ENCODE data around the gene CACNA1I.

CACNA1I gene

DNA sequence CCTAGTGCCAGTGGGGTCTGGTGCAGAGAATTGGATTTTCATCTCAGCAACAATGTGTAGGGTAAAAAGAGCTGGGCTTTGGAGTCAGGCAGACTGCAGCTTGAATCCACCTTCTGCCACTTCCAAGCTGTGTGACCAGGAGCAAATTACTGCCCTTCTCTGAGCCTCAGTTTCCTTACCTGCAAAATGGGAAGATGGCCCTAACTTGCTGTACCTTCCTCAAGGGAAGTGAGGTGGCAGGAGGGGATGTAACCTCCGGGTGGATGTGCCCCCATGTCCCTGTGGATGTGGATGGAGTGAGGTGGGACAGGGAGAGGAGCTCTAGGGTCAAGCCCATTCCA is 90.9 kb downstream of the CACNA1I start:
- Histone ChIP-seq H3K4me3 (ENCODE audit: control insufficient read depth in 1 of 7, extremely low read depth in 1 of 7, insufficient read depth in 4 of 7, low read depth in 2 of 7, low read length in 6 of 7) (peak overlapping the region in 1 of 7 experiments; percentile 32), H3K36me3 (ENCODE audit: control insufficient read depth in 4 of 4, insufficient read depth in 4 of 4, low read length in 3 of 4) (no peaks in the 10 kb centered on the region), H3K9me3 (ENCODE audit: control extremely low read depth in 1 of 5, control insufficient read depth in 4 of 5, insufficient read depth in 2 of 5, low read depth in 1 of 5, low read length in 4 of 5) (no peaks in the 10 kb centered on the region), H3K27me3 (replicated peaks in 2 of 5; ENCODE audit: control insufficient read depth in 4 of 5, insufficient read depth in 5 of 5, low read length in 4 of 5) (peaks cover 0 to 100% (median 39%) of the 10 kb centered on the region in 5 experiments), H3K27ac (ENCODE audit: insufficient read depth in 1 of 2, low read depth in 1 of 2, low read length in 2 of 2, poor library complexity in 1 of 2, severe bottlenecking in 2 of 2) (no peak overlapping the region), H3K4me1 (ENCODE audit: control extremely low read depth in 1 of 4, control insufficient read depth in 4 of 4, insufficient read depth in 4 of 4, low read length in 3 of 4) (peaks cover 0 to 21% (median 9%) of the 10 kb centered on the region in 4 experiments)
- ChIA-PET POLR2A (no interaction called here), CTCF (interaction anchor here (1.5 kb wide), 1 partner anchor 16 kb away, joined by 3 read pairs; no protein-coding TSS in a partner anchor)
- 80% methylated on average over 1 of the region's 1 CpG for WGBS (ENCODE audit: insufficient coverage)
- no peak for DNase-seq

- CTCF ChIA-PET: interaction anchor here (1.5 kb wide), 1 partner anchor 15 kb away, joined by 3 read pairs; no protein-coding TSS in a partner anchor
- peak overlapping the region in 3 of 7 experiments; percentile 32 to 49 (median 38) for H3K4me3 ChIP-seq (ENCODE audit: control insufficient read depth in 1 of 7, extremely low read depth in 1 of 7, insufficient read depth in 4 of 7, low read depth in 2 of 7, low read length in 6 of 7)
Observed at GRCh38 chr22:39661842-39662685, 91.5 kb downstream of the CACNA1I start.

GRCh38 chr22:39662686-39663052 is 92.1 kb downstream of the CACNA1I start:
- CTCF ChIA-PET: interaction anchor here (1.5 kb wide), 1 partner anchor 14 kb away, joined by 3 read pairs; no protein-coding TSS in a partner anchor
- 16% methylated on average over 26 of the region's 26 CpGs for WGBS (ENCODE audit: insufficient coverage)
- Histone ChIP-seq H3K4me1 (ENCODE audit: control extremely low read depth in 1 of 4, control insufficient read depth in 4 of 4, insufficient read depth in 4 of 4, low read length in 3 of 4) (peaks cover 0 to 21% (median 9%) of the 10 kb centered on the region in 4 experiments), H3K27ac (ENCODE audit: insufficient read depth in 1 of 2, low read depth in 1 of 2, low read length in 2 of 2, poor library complexity in 1 of 2, severe bottlenecking in 2 of 2) (no peak overlapping the region), H3K36me3 (ENCODE audit: control insufficient read depth in 4 of 4, insufficient read depth in 4 of 4, low read length in 3 of 4) (no peaks in the 10 kb centered on the region), H3K9me3 (ENCODE audit: control extremely low read depth in 1 of 5, control insufficient read depth in 4 of 5, insufficient read depth in 2 of 5, low read depth in 1 of 5, low read length in 4 of 5) (no peaks in the 10 kb centered on the region), H3K27me3 (replicated peaks in 2 of 5; ENCODE audit: control insufficient read depth in 4 of 5, insufficient read depth in 5 of 5, low read length in 4 of 5) (peaks cover 0 to 100% (median 28%) of the 10 kb centered on the region in 5 experiments), H3K4me3 (ENCODE audit: control insufficient read depth in 1 of 7, extremely low read depth in 1 of 7, insufficient read depth in 4 of 7, low read depth in 2 of 7, low read length in 6 of 7) (peak overlapping the region in 1 of 7 experiments; percentile 49)
- no peak for DNase-seq
- POLR2A ChIA-PET: no interaction called here

More at GRCh38 chr22:39661842-39662685, 91.5 kb downstream of the CACNA1I start:
- POLR2A ChIA-PET: no interaction called here
- 4% methylated on average over 63 of the region's 77 CpGs for WGBS (ENCODE audit: insufficient coverage)
- DNase-seq: peak; percentile 48 to 61 (median 50)
- no peaks in the 10 kb centered on the region for H3K9me3 ChIP-seq (ENCODE audit: control extremely low read depth in 1 of 5, control insufficient read depth in 4 of 5, insufficient read depth in 2 of 5, low read depth in 1 of 5, low read length in 4 of 5)
- peaks cover 0 to 21% (median 9%) of the 10 kb centered on the region in 4 experiments for H3K4me1 ChIP-seq (ENCODE audit: control extremely low read depth in 1 of 4, control insufficient read depth in 4 of 4, insufficient read depth in 4 of 4, low read length in 3 of 4)
- no peaks in the 10 kb centered on the region for H3K36me3 ChIP-seq (ENCODE audit: control insufficient read depth in 4 of 4, insufficient read depth in 4 of 4, low read length in 3 of 4)
- H3K27me3 ChIP-seq (replicated peaks in 2 of 5; ENCODE audit: control insufficient read depth in 4 of 5, insufficient read depth in 5 of 5, low read length in 4 of 5): peaks cover 0 to 100% (median 33%) of the 10 kb centered on the region in 5 experiments
- no peak overlapping the region for H3K27ac ChIP-seq (ENCODE audit: insufficient read depth in 1 of 2, low read depth in 1 of 2, low read length in 2 of 2, poor library complexity in 1 of 2, severe bottlenecking in 2 of 2)

GRCh38 chr22:39663751-39664150 is 93.2 kb downstream of the CACNA1I start:
- H3K4me1 ChIP-seq (ENCODE audit: control extremely low read depth in 1 of 4, control insufficient read depth in 4 of 4, insufficient read depth in 4 of 4, low read length in 3 of 4): peaks cover 0 to 21% (median 9%) of the 10 kb centered on the region in 4 experiments
- H3K27ac ChIP-seq (ENCODE audit: insufficient read depth in 1 of 2, low read depth in 1 of 2, low read length in 2 of 2, poor library complexity in 1 of 2, severe bottlenecking in 2 of 2): no peak overlapping the region
- ChIA-PET CTCF (interaction anchor here (1.3 kb wide), 1 partner anchor 13 kb away, joined by 3 read pairs; no protein-coding TSS in a partner anchor), POLR2A (no interaction called here)
- no peaks in the 10 kb centered on the region for H3K36me3 ChIP-seq (ENCODE audit: control insufficient read depth in 4 of 4, insufficient read depth in 4 of 4, low read length in 3 of 4)
- 49% methylated on average over 22 of the region's 22 CpGs for WGBS (ENCODE audit: insufficient coverage)
- peaks cover 0 to 4% (median 0%) of the 10 kb centered on the region in 5 experiments for H3K9me3 ChIP-seq (ENCODE audit: control extremely low read depth in 1 of 5, control insufficient read depth in 4 of 5, insufficient read depth in 2 of 5, low read depth in 1 of 5, low read length in 4 of 5)
- no peak overlapping the region for H3K4me3 ChIP-seq (ENCODE audit: control insufficient read depth in 1 of 7, extremely low read depth in 1 of 7, insufficient read depth in 4 of 7, low read depth in 2 of 7, low read length in 6 of 7)
- H3K27me3 ChIP-seq (replicated peaks in 2 of 5; ENCODE audit: control insufficient read depth in 4 of 5, insufficient read depth in 5 of 5, low read length in 4 of 5): peaks cover 0 to 99% (median 27%) of the 10 kb centered on the region in 5 experiments
- no peak for DNase-seq

- H3K27me3 ChIP-seq (replicated peaks in 2 of 5; ENCODE audit: control insufficient read depth in 4 of 5, insufficient read depth in 5 of 5, low read length in 4 of 5): peaks cover 0 to 98% (median 27%) of the 10 kb centered on the region in 5 experiments
- H3K4me1 ChIP-seq (ENCODE audit: control extremely low read depth in 1 of 4, control insufficient read depth in 4 of 4, insufficient read depth in 4 of 4, low read length in 3 of 4): peaks cover 0 to 21% (median 9%) of the 10 kb centered on the region in 4 experiments
- WGBS (ENCODE audit: insufficient coverage): 8% methylated on average over 29 of the region's 44 CpGs
- ChIA-PET POLR2A (no interaction called here), CTCF (interaction anchor here (1.3 kb wide), 1 partner anchor 12 kb away, joined by 3 read pairs; no protein-coding TSS in a partner anchor)
- peak overlapping the region in 2 of 7 experiments; percentile 11 to 33 for H3K4me3 ChIP-seq (ENCODE audit: control insufficient read depth in 1 of 7, extremely low read depth in 1 of 7, insufficient read depth in 4 of 7, low read depth in 2 of 7, low read length in 6 of 7)
- H3K36me3 ChIP-seq (ENCODE audit: control insufficient read depth in 4 of 4, insufficient read depth in 4 of 4, low read length in 3 of 4): no peaks in the 10 kb centered on the region
- H3K27ac ChIP-seq (ENCODE audit: insufficient read depth in 1 of 2, low read depth in 1 of 2, low read length in 2 of 2, poor library complexity in 1 of 2, severe bottlenecking in 2 of 2): no peak overlapping the region
- peaks cover 0 to 4% (median 0%) of the 10 kb centered on the region in 5 experiments for H3K9me3 ChIP-seq (ENCODE audit: control extremely low read depth in 1 of 5, control insufficient read depth in 4 of 5, insufficient read depth in 2 of 5, low read depth in 1 of 5, low read length in 4 of 5)
- DNase-seq: peak; percentile 8 to 23 (median 11)
Observed at GRCh38 chr22:39664485-39665200, 94.1 kb downstream of the CACNA1I start.

GRCh38 chr22:39665229-39665628 is 94.7 kb downstream of the CACNA1I start:
- Histone ChIP-seq H3K27me3 (replicated peaks in 2 of 5; ENCODE audit: control insufficient read depth in 4 of 5, insufficient read depth in 5 of 5, low read length in 4 of 5) (peaks cover 0 to 98% (median 27%) of the 10 kb centered on the region in 5 experiments), H3K27ac (ENCODE audit: insufficient read depth in 1 of 2, low read depth in 1 of 2, low read length in 2 of 2, poor library complexity in 1 of 2, severe bottlenecking in 2 of 2) (no peak overlapping the region), H3K4me3 (ENCODE audit: control insufficient read depth in 1 of 7, extremely low read depth in 1 of 7, insufficient read depth in 4 of 7, low read depth in 2 of 7, low read length in 6 of 7) (no peak overlapping the region), H3K4me1 (ENCODE audit: control extremely low read depth in 1 of 4, control insufficient read depth in 4 of 4, insufficient read depth in 4 of 4, low read length in 3 of 4) (peaks cover 0 to 21% (median 9%) of the 10 kb centered on the region in 4 experiments), H3K36me3 (ENCODE audit: control insufficient read depth in 4 of 4, insufficient read depth in 4 of 4, low read length in 3 of 4) (no peaks in the 10 kb centered on the region), H3K9me3 (ENCODE audit: control extremely low read depth in 1 of 5, control insufficient read depth in 4 of 5, insufficient read depth in 2 of 5, low read depth in 1 of 5, low read length in 4 of 5) (peaks cover 0 to 4% (median 0%) of the 10 kb centered on the region in 5 experiments)
- no peak for DNase-seq
- WGBS (ENCODE audit: insufficient coverage): 58% methylated on average over 8 of the region's 8 CpGs
- POLR2A ChIA-PET: no interaction called here
- CTCF ChIA-PET: interaction anchor here (1.3 kb wide), 1 partner anchor 11 kb away, joined by 3 read pairs; no protein-coding TSS in a partner anchor
